Neutrophil (primary cell): ENCODE measurements around the gene MAG.

Experiments used
- H3K27ac ChIP-seq: fragments of 200-600 bp; sonication (generic); 2 replicates; pipeline ENCODE4 v1.5.1; 2016; ENCODE audit warnings: mild to moderate bottlenecking, moderate library complexity
- H3K27me3 ChIP-seq: fragments of 200-600 bp; sonication (generic); 2 replicates; pipeline ENCODE4 v1.6.0; 2016; ENCODE audit warnings: mild to moderate bottlenecking
- H3K36me3 ChIP-seq: fragments of 200-600 bp; sonication (generic); 2 replicates; pipeline ENCODE4 v1.5.1; 2017
- H3K4me1 ChIP-seq, 2 experiments: fragments of 200-600 bp in 1 of 2; sonication (generic) in 1 of 2; 1 replicate in 1 of 2; 2 replicates in 1 of 2; pipeline versions ENCODE4 v1.5.1 to v1.6.1; 2013 to 2016; ENCODE audit warnings: low read depth in 1 of 2, low read length in 1 of 2, mild to moderate bottlenecking in 1 of 2, moderate library complexity in 1 of 2; ENCODE audit not compliant: control insufficient read depth in 1 of 2, insufficient read depth in 1 of 2
- H3K4me3 ChIP-seq, 2 experiments: fragments of 200-600 bp in 1 of 2; sonication (generic) in 1 of 2; 1 replicate in 1 of 2; 2 replicates in 1 of 2; pipeline ENCODE4 v1.5.1; 2013 to 2016; ENCODE audit warnings: low read depth in 1 of 2, low read length in 1 of 2, mild to moderate bottlenecking in 1 of 2, moderate library complexity in 1 of 2
- H3K9me3 ChIP-seq: fragments of 200-600 bp; sonication (generic); 2 replicates; pipeline ENCODE4 v1.5.1; 2016
- TF ChIP-seq, protein P1 (sequence below): fragments of 200-600 bp; sonication (generic); IDR thresholded peaks from 2 replicates; pipeline ENCODE4 v1.5.1; 2016; ENCODE audit warnings: antibody characterized with exemption

Gene MAG

DNA sequence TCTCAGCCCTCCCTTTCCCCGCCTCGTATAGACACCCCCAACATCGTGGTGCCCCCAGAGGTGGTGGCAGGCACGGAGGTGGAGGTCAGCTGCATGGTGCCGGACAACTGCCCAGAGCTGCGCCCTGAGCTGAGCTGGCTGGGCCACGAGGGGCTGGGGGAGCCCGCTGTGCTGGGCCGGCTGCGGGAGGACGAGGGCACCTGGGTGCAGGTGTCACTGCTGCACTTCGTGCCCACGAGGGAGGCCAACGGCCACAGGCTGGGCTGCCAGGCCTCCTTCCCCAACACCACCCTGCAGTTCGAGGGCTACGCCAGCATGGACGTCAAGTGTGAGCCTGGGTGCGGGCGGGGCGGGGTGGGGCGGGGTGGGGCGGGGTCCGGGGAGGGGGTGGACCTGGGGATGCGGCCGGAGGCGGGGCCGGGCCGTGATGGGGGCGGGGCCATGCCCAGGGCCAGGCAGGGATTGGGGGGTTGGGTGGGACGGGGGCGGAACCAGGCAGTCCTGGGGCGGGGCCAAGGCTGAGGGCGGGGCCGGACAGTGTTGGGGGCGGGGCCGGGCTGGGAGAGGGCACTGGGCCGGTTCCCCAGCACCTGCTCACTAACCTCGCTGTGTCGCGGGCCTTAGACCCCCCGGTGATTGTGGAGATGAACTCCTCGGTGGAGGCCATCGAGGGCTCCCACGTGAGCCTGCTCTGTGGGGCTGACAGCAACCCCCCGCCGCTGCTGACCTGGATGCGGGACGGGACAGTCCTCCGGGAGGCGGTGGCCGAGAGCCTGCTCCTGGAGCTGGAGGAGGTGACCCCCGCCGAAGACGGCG lies 7.8 kb downstream of the MAG start:
- peaks cover 40% of the 10 kb centered on the region for H3K27me3 ChIP-seq
- H3K36me3 ChIP-seq, result no peaks in the 10 kb centered on the region
- TF ChIP-seq, protein P1, sequence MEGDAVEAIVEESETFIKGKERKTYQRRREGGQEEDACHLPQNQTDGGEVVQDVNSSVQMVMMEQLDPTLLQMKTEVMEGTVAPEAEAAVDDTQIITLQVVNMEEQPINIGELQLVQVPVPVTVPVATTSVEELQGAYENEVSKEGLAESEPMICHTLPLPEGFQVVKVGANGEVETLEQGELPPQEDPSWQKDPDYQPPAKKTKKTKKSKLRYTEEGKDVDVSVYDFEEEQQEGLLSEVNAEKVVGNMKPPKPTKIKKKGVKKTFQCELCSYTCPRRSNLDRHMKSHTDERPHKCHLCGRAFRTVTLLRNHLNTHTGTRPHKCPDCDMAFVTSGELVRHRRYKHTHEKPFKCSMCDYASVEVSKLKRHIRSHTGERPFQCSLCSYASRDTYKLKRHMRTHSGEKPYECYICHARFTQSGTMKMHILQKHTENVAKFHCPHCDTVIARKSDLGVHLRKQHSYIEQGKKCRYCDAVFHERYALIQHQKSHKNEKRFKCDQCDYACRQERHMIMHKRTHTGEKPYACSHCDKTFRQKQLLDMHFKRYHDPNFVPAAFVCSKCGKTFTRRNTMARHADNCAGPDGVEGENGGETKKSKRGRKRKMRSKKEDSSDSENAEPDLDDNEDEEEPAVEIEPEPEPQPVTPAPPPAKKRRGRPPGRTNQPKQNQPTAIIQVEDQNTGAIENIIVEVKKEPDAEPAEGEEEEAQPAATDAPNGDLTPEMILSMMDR, result no peak
- H3K4me3 ChIP-seq, result no peak overlapping the region
- H3K4me1 ChIP-seq, result peaks cover 0 to 4% of the 10 kb centered on the region in 2 experiments
- H3K9me3 ChIP-seq, result no peaks in the 10 kb centered on the region
- no peak overlapping the region for H3K27ac ChIP-seq

DNA sequence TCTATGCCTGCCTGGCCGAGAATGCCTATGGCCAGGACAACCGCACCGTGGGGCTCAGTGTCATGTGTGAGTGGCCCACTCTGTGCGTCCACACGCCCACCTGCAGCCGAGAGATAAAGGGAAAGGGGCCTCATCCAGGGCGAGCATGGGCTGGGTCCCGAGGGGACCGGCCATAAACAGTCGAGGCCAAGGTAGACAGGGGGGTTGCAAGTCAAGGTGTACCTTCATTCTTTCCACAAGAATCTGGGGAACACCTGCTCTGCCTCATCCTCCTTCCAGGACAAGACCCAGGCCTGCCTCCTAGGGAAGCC lies 8.3 kb downstream of the MAG start:
- H3K27ac ChIP-seq, result no peak overlapping the region
- TF ChIP-seq, protein P1, result no peak
- H3K36me3 ChIP-seq, result no peaks in the 10 kb centered on the region

DNA sequence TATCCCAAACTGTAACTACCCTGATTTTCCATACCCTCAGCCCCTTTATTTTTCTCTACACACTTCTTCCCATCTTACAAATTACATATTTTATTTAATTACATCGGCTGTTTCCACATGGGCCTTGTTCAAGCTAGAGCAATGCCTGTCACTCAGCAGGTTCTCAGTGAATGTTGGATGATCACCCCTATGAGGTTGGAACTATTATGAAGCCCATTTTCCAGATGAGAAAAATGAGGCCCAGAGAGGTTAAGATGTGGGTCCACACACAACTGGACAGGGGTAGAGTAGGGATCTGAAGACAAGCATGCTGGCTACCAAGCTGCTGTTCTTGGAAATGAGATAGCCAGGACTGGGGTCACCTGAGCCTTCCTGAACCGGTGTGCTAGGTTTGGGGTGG lies 10.0 kb downstream of the MAG start:
- H3K27me3 ChIP-seq, result peaks cover 17% of the 10 kb centered on the region
- no peaks in the 10 kb centered on the region for H3K36me3 ChIP-seq
- no peak overlapping the region for H3K27ac ChIP-seq
- H3K9me3 ChIP-seq, result no peaks in the 10 kb centered on the region
- TF ChIP-seq, protein P1, result no peak
- no peak overlapping the region for H3K4me3 ChIP-seq
- H3K4me1 ChIP-seq, result no peaks in the 10 kb centered on the region

More for the DNA sequence above, 8.3 kb downstream of the MAG start:
- H3K4me1 ChIP-seq, result peaks cover 0 to 4% of the 10 kb centered on the region in 2 experiments
- H3K4me3 ChIP-seq, result no peak overlapping the region
- peaks cover 34% of the 10 kb centered on the region for H3K27me3 ChIP-seq
- H3K9me3 ChIP-seq, result no peaks in the 10 kb centered on the region

DNA sequence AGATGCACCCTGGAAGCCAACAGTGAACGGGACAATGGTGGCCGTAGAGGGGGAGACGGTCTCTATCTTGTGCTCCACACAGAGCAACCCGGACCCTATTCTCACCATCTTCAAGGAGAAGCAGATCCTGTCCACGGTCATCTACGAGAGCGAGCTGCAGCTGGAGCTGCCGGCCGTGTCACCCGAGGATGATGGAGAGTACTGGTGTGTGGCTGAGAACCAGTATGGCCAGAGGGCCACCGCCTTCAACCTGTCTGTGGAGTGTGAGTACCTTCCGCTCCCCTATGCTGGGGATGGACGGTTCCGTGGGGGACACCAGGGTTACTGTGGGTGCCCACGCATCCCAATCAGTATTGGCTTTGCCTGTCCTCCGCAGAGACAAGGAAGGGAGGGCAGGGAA lies 10.5 kb downstream of the MAG start:
- Histone ChIP-seq H3K36me3 (no peaks in the 10 kb centered on the region), H3K4me1 (no peaks in the 10 kb centered on the region), H3K9me3 (no peaks in the 10 kb centered on the region), H3K4me3 (no peak overlapping the region), H3K27ac (no peak overlapping the region), H3K27me3 (peaks cover 13% of the 10 kb centered on the region)
- TF ChIP-seq, protein P1, result no peak

DNA sequence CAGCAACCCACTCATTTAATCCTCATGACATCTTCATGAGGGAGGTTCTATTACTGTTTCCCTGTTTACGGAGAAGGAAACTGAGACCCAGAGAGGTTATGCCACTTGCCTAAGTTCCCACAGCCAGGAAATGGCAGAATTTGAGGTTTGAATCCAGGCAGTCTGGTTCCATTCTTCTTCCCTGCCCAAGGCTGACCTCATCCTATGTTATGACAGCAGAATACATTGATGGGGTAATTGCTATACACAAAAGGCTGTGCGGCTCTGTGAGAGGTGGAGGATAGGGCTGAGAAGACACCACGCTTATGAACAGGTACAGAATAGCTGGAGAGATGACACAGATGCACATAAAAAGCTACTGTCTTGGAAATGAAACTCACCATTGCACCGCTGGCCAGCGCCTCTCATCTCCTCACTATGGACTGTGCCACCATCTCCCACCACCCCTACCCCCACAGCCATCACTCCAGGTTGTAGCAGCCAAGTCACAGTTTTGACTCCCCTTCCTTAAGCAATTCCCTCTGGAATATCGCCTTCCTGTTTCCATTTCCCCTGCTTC lies 11.5 kb downstream of the MAG start:
- Histone ChIP-seq H3K27me3 (peaks cover 3% of the 10 kb centered on the region), H3K4me3 (no peak overlapping the region), H3K9me3 (no peaks in the 10 kb centered on the region), H3K27ac (no peak overlapping the region), H3K4me1 (no peaks in the 10 kb centered on the region), H3K36me3 (no peaks in the 10 kb centered on the region)
- TF ChIP-seq, protein P1, result no peak
